PFSK-1 (cell line): ENCODE data around the gene GP1BA.

Source experiments
- FOXP2 ChIP-seq: optimal IDR thresholded peaks from 2 replicates; pipeline ENCODE3; 2011; ENCODE audit warnings: borderline replicate concordance, control low read depth, inconsistent platforms; ENCODE audit not compliant: insufficient read depth; ENCODE audit errors: extremely low read length, extremely low read depth
- POLR2AphosphoS5 ChIP-seq: IDR thresholded peaks from 2 replicates; pipeline ENCODE4 v1.6.1; 2012; ENCODE audit warnings: low read depth, mild to moderate bottlenecking, control low read depth, low read length, moderate library complexity
- SIN3A ChIP-seq: IDR thresholded peaks from 2 replicates; pipeline ENCODE4 v1.6.1; 2012; ENCODE audit warnings: mild to moderate bottlenecking, low read length, moderate library complexity, borderline replicate concordance; ENCODE audit not compliant: insufficient read depth
- TAF1 ChIP-seq: IDR thresholded peaks from 2 replicates; pipeline ENCODE4 v1.6.1; 2012; ENCODE audit warnings: low read length, control low read depth, borderline replicate concordance; ENCODE audit not compliant: insufficient read depth
- TF ChIP-seq, protein P1 (sequence below), 2 experiments: IDR thresholded peaks; 2 replicates each; pipeline versions ENCODE4 v1.6.1 to v1.8.0; 2011 to 2012; ENCODE audit warnings: low read depth in 2 of 2, low read length in 2 of 2, control low read depth in 1 of 2, inconsistent platforms in 1 of 2, mild to moderate bottlenecking in 1 of 2, moderate library complexity in 1 of 2; ENCODE audit not compliant: insufficient read depth in 1 of 2

DNA sequence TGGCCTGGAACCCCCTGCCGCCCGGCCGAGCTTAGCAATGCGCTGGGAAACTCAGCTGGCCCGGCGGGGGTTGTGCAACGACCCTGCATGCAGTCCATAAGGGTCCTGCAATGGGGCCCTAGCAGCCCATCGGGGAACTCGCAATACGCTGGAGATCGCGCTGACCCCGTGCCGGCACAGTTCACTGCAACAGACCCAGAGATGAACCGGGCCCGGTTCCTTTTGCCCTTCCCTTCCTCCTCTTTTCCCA is 7.4 kb downstream of the GP1BA start:
- TF ChIP-seq POLR2AphosphoS5 (no peak), SIN3A (no peak), FOXP2 (no peak), TAF1 (no peak)
- TF ChIP-seq, protein P1, sequence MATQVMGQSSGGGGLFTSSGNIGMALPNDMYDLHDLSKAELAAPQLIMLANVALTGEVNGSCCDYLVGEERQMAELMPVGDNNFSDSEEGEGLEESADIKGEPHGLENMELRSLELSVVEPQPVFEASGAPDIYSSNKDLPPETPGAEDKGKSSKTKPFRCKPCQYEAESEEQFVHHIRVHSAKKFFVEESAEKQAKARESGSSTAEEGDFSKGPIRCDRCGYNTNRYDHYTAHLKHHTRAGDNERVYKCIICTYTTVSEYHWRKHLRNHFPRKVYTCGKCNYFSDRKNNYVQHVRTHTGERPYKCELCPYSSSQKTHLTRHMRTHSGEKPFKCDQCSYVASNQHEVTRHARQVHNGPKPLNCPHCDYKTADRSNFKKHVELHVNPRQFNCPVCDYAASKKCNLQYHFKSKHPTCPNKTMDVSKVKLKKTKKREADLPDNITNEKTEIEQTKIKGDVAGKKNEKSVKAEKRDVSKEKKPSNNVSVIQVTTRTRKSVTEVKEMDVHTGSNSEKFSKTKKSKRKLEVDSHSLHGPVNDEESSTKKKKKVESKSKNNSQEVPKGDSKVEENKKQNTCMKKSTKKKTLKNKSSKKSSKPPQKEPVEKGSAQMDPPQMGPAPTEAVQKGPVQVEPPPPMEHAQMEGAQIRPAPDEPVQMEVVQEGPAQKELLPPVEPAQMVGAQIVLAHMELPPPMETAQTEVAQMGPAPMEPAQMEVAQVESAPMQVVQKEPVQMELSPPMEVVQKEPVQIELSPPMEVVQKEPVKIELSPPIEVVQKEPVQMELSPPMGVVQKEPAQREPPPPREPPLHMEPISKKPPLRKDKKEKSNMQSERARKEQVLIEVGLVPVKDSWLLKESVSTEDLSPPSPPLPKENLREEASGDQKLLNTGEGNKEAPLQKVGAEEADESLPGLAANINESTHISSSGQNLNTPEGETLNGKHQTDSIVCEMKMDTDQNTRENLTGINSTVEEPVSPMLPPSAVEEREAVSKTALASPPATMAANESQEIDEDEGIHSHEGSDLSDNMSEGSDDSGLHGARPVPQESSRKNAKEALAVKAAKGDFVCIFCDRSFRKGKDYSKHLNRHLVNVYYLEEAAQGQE (IDR thresholded peaks at IDR 0.05; ENCODE audit: insufficient read depth in 1 of 2, low read depth in 2 of 2, low read length in 2 of 2) = no peak
